ENCODE measurements around the gene CAMK2G. TPM values are rescaled to one million over a fixed set of nuclear protein-coding genes. Genes with fewer than 3 reads are reported as not detected.

The CAMK2G gene
- total RNA-seq, 1 donor from 2014 or later, result 20.8 TPM

DNA sequence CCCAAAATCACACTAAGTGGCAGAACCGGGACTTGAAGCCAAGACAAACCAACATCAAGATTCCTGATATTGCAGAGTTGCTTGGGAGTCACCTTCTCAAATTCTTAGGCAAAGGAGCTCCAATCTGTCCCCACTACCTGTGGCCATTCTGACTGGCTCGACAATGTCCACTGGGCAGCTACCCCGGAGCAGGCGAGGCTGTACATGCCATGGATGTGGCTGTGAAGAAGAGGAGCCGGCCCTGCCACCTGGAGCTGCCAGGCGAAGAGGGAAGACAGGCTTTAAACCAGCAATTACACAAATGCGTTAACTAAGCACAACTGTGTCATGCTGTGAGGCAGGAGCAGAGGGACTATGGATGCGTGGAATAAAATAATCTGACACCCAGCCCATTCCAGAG, 18.1 kb downstream of the CAMK2G start:
- Mint-ChIP-seq H3K36me3 (ENCODE audit: insufficient read depth) (peaks cover 14% of the 10 kb centered on the region), H3K9me3 (ENCODE audit: low read depth) (no peaks in the 10 kb centered on the region), H3K27me3 (no peaks in the 10 kb centered on the region), H3K4me3 (ENCODE audit: low read depth) (no peak overlapping the region), H3K27ac (no peak overlapping the region), H3K4me1 (ENCODE audit: low read depth) (peaks cover 2% of the 10 kb centered on the region)
- no peak for TF ChIP-seq CTCF (IDR thresholded peaks at IDR 0.05; ENCODE audit: unreplicated experiment)
- no peak for DNase-seq (ENCODE audit: low spot score, unreplicated experiment)

- Mint-ChIP-seq H3K36me3 (ENCODE audit: insufficient read depth) (peaks cover 13% of the 10 kb centered on the region), H3K4me3 (ENCODE audit: low read depth) (no peak overlapping the region), H3K27me3 (no peaks in the 10 kb centered on the region)
Measured at GRCh38 chr10:73855413-73855812, 18.9 kb downstream of the CAMK2G start.

DNA sequence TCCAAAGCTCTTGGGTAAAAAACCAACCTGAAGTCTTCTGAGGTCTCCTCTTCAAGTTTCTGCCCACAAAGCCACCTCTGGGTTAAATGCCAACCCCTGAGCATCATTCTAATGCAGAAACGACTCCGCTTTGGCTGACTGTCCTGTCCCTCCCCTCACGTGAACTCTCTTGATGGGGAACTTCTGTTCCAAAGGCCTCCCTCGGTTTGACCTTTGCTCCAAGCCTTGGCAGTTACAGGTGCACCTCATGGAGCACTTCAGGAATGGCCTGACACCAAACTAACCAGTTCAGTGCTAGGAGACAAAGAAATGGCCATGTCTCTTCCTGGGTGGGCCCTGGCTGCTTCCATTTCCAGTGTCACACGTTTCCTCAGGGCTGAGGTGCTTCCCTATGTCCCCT, 20.0 kb downstream of the CAMK2G start:
- Mint-ChIP-seq H3K4me3 (ENCODE audit: low read depth) (no peak overlapping the region), H3K27ac (no peak overlapping the region), H3K36me3 (ENCODE audit: insufficient read depth) (peaks cover 13% of the 10 kb centered on the region), H3K9me3 (ENCODE audit: low read depth) (no peaks in the 10 kb centered on the region), H3K4me1 (ENCODE audit: low read depth) (peaks cover 2% of the 10 kb centered on the region), H3K27me3 (no peaks in the 10 kb centered on the region)
- TF ChIP-seq CTCF (IDR thresholded peaks at IDR 0.05; ENCODE audit: unreplicated experiment), result no peak
- DNase-seq (ENCODE audit: low spot score, unreplicated experiment), result no peak

More at GRCh38 chr10:73855413-73855812, 18.9 kb downstream of the CAMK2G start:
- Mint-ChIP-seq H3K4me1 (ENCODE audit: low read depth) (peaks cover 2% of the 10 kb centered on the region), H3K9me3 (ENCODE audit: low read depth) (no peaks in the 10 kb centered on the region), H3K27ac (no peak overlapping the region)
- TF ChIP-seq CTCF (IDR thresholded peaks at IDR 0.05; ENCODE audit: unreplicated experiment), result no peak
- no peak for DNase-seq (ENCODE audit: low spot score, unreplicated experiment)

DNA sequence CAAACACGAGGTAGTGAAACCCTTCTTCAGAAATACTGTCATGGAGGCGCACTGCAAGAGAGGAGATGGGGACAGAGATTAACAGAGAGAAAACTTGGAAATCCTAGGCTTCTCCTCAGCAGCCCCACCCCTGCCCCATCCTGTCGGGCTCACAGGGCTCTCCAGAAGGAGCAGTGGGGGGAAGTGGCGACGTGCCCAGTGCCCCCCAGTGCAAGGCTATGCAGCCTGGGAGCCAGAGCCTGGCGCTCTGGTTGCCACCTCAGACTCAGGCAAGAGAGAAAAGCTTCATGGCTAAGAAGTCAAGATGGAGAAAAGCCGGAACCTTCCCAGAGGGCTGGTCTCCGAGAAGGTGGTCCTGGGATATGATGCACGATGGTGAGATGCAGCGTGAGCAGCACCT, 21.2 kb downstream of the CAMK2G start:
- TF ChIP-seq CTCF (IDR thresholded peaks at IDR 0.05; ENCODE audit: unreplicated experiment), result no peak
- peaks cover 2% of the 10 kb centered on the region for H3K4me1 Mint-ChIP-seq (ENCODE audit: low read depth)
- H3K9me3 Mint-ChIP-seq (ENCODE audit: low read depth), result no peaks in the 10 kb centered on the region
- no peak overlapping the region for H3K4me3 Mint-ChIP-seq (ENCODE audit: low read depth)
- H3K27me3 Mint-ChIP-seq, result no peaks in the 10 kb centered on the region
- H3K36me3 Mint-ChIP-seq (ENCODE audit: insufficient read depth), result peaks cover 11% of the 10 kb centered on the region
- no peak overlapping the region for H3K27ac Mint-ChIP-seq
- no peak for DNase-seq (ENCODE audit: low spot score, unreplicated experiment)

- Mint-ChIP-seq H3K4me3 (ENCODE audit: low read depth) (no peak overlapping the region), H3K27me3 (no peaks in the 10 kb centered on the region), H3K4me1 (ENCODE audit: low read depth) (peaks cover 2% of the 10 kb centered on the region), H3K36me3 (ENCODE audit: insufficient read depth) (peaks cover 19% of the 10 kb centered on the region), H3K27ac (no peak overlapping the region), H3K9me3 (ENCODE audit: low read depth) (no peaks in the 10 kb centered on the region)
- no peak for DNase-seq (ENCODE audit: low spot score, unreplicated experiment)
- no peak for TF ChIP-seq CTCF (IDR thresholded peaks at IDR 0.05; ENCODE audit: unreplicated experiment)
Measured at GRCh38 chr10:73850863-73851461, 23.4 kb downstream of the CAMK2G start.

Data from progenitor cell of endocrine pancreas (in vitro differentiated cells).